D721Med (cell line): ENCODE data around the gene NHSL1.

Experiments
- DNase-seq: peaks from one replicate; pipeline ENCODE4 v3.0.0; 2011; ENCODE audit warnings: low spot score; ENCODE audit not compliant: insufficient read length
- FAIRE-seq: peaks from 2 replicates; lab custom pipeline; 2011; peaks lifted over from hg19 to GRCh38; lab: Jason Lieb, UNC
- TF ChIP-seq, protein P1 (sequence below): IDR thresholded peaks from 2 replicates; pipeline ENCODE4 v1.5.1; 2012; ENCODE audit warnings: mild to moderate bottlenecking, control low read depth; ENCODE audit not compliant: insufficient read depth; ENCODE audit errors: missing control alignments

The NHSL1 gene

DNA sequence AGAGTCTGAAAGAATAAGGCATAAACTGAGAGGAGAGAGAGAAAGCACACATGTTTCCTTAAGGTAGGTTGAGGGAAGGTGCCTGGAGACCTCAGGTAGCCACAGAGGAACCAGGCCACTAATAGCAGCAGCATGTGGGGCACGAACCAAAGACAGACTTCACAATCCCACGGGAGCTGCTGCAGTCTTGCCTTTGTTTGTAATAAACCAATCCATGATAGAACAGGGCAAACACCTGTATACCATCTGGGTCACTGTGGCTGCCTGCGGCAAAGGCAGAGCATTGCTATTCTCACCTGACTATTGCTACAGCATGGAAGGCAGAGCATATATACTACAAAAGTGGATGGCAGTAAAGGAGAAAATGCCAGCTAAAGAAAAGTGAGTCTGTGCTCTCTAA is 59.0 kb downstream of the NHSL1 start:
- FAIRE-seq (no peak), DNase-seq (no peak)
- TF ChIP-seq, protein P1, sequence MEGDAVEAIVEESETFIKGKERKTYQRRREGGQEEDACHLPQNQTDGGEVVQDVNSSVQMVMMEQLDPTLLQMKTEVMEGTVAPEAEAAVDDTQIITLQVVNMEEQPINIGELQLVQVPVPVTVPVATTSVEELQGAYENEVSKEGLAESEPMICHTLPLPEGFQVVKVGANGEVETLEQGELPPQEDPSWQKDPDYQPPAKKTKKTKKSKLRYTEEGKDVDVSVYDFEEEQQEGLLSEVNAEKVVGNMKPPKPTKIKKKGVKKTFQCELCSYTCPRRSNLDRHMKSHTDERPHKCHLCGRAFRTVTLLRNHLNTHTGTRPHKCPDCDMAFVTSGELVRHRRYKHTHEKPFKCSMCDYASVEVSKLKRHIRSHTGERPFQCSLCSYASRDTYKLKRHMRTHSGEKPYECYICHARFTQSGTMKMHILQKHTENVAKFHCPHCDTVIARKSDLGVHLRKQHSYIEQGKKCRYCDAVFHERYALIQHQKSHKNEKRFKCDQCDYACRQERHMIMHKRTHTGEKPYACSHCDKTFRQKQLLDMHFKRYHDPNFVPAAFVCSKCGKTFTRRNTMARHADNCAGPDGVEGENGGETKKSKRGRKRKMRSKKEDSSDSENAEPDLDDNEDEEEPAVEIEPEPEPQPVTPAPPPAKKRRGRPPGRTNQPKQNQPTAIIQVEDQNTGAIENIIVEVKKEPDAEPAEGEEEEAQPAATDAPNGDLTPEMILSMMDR: no peak

DNA sequence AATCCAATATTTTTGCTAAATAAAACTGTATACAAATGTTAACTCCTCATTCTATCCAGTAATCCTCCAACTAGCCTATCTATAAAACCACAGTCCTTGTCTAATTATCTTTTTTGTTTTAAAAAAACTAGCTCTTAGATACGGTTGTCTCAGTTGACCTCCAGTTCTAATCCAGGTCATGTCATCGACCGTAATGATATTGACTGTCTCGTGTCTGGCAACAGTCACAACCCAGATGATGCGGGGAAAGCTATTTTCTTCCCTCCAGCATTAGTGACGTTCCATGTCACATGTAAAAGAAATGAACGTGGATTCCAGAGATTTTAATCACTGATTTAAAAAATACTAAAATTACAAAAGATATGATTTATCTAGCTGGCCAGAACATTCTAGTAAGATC is 59.7 kb downstream of the NHSL1 start:
- TF ChIP-seq, protein P1: no peak
- DNase-seq: no peak
- FAIRE-seq: no peak

DNA sequence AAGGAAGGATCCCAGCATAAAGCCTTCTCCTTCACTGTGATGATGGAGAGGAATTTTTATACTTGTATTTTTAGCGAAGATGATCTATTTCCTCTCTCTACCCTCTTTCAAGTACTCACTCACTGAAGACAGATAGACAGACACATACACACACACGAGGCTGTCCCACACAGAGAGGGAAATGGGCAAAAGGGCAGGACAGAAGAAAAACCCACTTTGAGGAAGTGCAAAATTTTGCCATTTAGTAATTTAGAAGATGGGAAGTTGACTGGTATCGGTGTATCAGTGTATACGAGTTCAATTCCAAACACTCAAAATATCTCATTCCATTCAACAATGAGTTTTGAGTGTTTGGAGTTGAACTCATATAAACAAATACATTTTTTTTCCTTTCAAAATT is 64.4 kb downstream of the NHSL1 start:
- no peak for DNase-seq
- no peak for FAIRE-seq
- TF ChIP-seq, protein P1: no peak

DNA sequence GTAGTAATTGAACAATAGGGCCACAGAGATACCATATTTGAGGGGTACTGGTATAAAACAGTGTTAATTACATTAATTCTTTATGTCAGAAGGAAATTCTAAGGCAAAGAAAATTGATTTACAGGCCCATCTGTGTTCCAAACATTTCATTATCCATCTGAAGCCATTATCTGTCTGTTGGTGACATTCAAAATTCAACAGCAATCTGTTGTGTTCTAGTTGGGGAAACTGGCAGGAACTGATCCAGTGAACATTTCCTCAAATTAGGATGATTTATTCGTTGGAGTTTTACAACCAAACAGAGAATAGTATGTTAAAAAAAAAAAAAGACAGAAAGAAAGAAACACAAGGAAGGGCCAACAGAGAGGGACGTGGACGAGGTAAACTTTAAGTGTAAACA is 65.2 kb downstream of the NHSL1 start:
- TF ChIP-seq, protein P1: no peak
- FAIRE-seq: no peak
- DNase-seq: no peak

DNA sequence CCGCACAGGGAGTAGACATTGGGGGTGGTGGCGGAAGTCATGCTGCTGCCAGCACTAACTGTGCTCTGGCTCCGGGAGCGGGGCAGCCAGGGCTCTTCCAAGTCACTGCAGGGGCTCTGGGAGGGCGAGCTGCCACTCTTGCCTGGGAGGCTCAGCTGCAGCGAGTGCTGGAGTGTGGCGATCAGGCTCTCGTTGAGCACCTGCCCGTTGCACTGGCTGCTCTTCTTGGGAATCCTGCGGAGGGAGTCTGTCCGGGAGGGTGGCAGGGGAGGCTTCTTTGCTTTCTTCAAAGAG is 67.3 kb downstream of the NHSL1 start:
- FAIRE-seq (no peak), DNase-seq (no peak)
- TF ChIP-seq, protein P1: no peak

DNA sequence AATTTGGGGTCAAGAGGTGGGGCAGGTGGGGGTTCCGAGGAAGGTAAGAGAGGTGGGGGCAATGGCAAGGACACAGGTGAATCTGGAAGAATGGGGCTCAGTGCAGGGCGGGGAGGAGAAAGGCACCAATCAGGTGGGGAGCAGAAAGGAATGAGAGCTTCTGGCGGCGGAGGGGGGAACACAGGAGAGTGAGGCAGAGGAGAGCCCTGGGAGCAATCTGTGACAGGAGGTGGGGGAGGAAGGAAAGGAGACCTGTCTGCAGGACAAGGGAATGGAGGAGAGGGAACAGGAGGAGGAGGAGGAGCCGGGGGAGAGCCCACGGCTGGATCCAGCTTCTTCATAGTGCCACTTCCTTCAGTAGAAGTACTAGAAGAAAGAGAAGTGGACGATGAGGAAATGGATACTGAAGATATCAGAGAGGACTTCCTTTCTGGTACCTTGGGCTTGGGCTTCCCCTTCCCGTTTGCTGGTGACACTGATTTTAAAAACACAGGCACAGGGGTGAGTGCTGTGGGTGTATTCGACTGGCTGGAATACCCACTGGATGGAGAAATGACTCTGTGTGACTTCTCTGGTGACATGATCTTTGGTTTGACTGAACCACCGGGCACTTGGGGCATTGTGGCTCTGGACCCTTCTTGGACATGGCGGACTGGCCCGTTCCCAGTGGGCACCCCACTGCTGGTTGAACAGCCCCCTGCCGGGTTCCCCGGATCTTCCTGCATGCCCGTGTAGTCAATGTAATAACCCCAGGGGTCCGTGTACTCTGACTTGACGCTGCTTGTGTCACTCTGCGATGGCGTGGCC is 67.8 kb downstream of the NHSL1 start:
- DNase-seq: no peak
- no peak for FAIRE-seq
- TF ChIP-seq, protein P1: no peak

DNA sequence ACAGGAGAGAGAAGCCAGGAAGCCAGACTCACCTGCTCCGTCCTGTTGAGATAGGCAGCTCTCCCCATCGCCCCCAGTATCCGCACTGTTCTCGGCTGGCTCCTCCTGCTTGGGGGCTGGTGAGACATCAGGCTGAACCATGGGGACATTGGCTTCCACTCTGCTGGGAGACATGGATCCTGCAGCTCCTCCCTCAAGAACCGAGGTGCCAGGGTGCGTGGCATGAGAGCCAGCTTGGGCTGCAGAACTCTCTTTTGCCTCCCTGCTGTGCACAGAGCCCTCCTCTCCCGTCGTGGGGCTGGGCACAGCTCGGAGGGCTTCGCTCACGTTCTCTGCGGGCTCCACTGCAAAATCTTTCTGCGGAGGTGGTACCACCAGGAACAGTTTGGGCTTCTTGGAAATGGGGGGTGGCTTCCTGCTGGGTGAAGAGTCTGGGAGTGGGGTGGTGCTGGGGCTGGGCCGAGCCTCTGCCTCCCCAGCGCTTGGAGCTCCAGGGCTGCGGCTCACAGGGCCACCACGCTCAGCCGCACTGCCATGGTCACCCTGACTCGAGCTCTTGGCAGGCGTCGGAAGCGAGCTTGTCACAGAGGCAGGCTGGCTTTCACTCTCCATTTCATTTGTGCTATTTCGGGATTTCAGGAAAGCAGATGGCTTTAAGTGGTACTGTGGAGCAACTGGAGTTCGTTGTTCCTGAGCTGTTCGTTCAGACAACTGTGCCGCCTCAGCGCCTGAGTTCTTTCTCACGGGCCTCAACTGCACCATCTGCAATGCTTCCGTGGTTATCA is 68.7 kb downstream of the NHSL1 start:
- TF ChIP-seq, protein P1: no peak
- no peak for FAIRE-seq

More for the DNA sequence above, 68.7 kb downstream of the NHSL1 start:
- no peak for DNase-seq
